HUES6 (cell line): ENCODE data around the gene GIGYF1.

Experiments
- H3K27ac ChIP-seq: 2 replicates; pipeline ENCODE4 v1.7.0; 2013; ENCODE audit warnings: low read depth, mild to moderate bottlenecking, low read length, inconsistent platforms
- H3K27me3 ChIP-seq: 2 replicates; pipeline ENCODE4 v1.6.1; 2013; ENCODE audit warnings: low read length; ENCODE audit not compliant: control insufficient read depth, insufficient read depth
- H3K36me3 ChIP-seq: 2 replicates; pipeline ENCODE4 v1.6.1; 2013; ENCODE audit warnings: low read length; ENCODE audit not compliant: control insufficient read depth, insufficient read depth
- H3K4me1 ChIP-seq: 2 replicates; pipeline ENCODE4 v1.6.1; 2013; ENCODE audit warnings: low read length; ENCODE audit not compliant: control insufficient read depth, insufficient read depth
- H3K4me3 ChIP-seq: 2 replicates; pipeline ENCODE4 v1.5.1; 2013; ENCODE audit warnings: low read depth, low read length
- H3K9ac ChIP-seq: one replicate; pipeline ENCODE4 v1.6.1; 2013; ENCODE audit warnings: mild to moderate bottlenecking, low read length
- H3K9me3 ChIP-seq: 2 replicates; pipeline ENCODE4 v1.6.1; 2013; ENCODE audit warnings: low read depth, low read length; ENCODE audit not compliant: control insufficient read depth, insufficient read depth

The GIGYF1 gene

DNA sequence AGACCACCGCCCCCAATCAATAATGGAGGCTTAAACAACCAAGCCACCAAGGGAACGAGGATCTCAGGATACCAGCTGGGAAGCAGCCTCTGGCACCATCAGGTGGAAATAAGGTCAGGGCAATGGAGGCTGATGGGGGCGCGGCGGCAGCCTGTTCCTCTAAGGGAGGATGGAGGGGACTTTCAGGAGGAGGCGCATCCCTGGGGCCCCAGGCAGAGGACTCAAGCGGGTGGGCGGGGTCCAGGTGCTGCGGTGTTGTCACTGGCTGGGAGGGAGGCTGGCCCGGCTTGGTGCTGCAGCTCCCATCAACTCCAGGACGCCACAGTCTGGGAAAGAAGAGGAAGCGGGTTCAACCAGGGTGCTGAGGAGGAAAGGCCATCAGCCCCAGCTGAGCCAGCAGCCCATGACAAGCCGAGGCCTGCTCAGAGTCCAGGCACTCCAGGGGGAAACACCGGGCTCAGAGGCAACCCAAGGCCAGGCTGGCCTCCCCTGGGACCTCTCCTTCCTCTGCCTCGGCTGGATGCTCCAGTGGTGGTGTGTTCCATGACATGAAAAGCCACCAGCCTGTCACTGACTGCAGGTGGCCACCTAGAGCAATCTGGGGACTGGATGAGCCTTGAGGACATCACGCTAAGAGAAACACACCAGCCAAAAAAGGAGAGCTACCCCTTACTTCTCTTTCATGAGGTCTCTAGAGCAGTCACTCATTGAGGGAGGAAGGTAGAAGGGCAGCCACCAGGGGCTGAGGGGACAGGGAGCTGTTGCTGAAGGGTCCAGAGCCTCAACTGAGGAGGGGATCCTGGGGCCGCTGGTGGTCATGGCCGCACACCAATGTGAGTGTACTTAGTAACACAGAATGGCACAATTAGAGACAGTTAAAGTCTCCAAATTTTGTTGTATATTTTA lies 4.6 kb downstream of the GIGYF1 start:
- Histone ChIP-seq H3K27ac (no peak overlapping the region), H3K9me3 (no peaks in the 10 kb centered on the region), H3K36me3 (peaks cover 58% of the 10 kb centered on the region), H3K4me3 (no peak overlapping the region), H3K9ac (no peak overlapping the region), H3K4me1 (peaks cover 22% of the 10 kb centered on the region), H3K27me3 (no peaks in the 10 kb centered on the region)

- no peak overlapping the region for H3K27ac ChIP-seq
- H3K9ac ChIP-seq, result no peak overlapping the region
- H3K27me3 ChIP-seq, result no peaks in the 10 kb centered on the region
- H3K36me3 ChIP-seq, result peaks cover 69% of the 10 kb centered on the region
- no peak overlapping the region for H3K4me3 ChIP-seq
- peaks cover 22% of the 10 kb centered on the region for H3K4me1 ChIP-seq
- no peaks in the 10 kb centered on the region for H3K9me3 ChIP-seq
Measured at GRCh38 chr7:100688326-100688860, 5.7 kb downstream of the GIGYF1 start.

GRCh38 chr7:100687751-100688300 lies 6.2 kb downstream of the GIGYF1 start:
- H3K4me3 ChIP-seq, result no peak overlapping the region
- H3K9ac ChIP-seq, result no peak overlapping the region
- no peaks in the 10 kb centered on the region for H3K9me3 ChIP-seq
- peaks cover 20% of the 10 kb centered on the region for H3K4me1 ChIP-seq
- H3K27ac ChIP-seq, result no peak overlapping the region
- no peaks in the 10 kb centered on the region for H3K27me3 ChIP-seq
- peaks cover 74% of the 10 kb centered on the region for H3K36me3 ChIP-seq

DNA sequence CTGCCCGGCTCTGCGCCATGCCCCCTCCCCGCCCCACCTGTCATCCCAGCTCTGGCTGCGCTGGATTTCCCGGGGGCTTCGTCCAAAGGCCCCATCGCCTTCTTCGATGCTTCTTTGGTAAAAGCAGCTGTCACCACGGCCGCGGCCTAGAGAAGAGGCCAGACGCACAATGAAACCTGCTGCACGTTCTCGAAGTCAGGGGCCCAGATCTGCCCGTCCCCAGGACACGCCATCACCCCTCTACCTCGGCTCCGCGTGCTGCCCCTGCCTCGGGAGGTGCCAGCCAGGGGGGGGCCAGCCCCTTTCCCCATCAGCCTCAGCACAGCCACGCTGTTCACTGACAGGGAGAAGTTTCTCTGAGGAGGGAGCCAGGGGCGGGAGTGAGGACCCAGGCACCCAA lies 6.8 kb downstream of the GIGYF1 start:
- Histone ChIP-seq H3K9ac (no peak overlapping the region), H3K4me3 (no peak overlapping the region), H3K9me3 (no peaks in the 10 kb centered on the region), H3K4me1 (peaks cover 19% of the 10 kb centered on the region), H3K36me3 (peaks cover 80% of the 10 kb centered on the region), H3K27ac (no peak overlapping the region), H3K27me3 (no peaks in the 10 kb centered on the region)

- no peak overlapping the region for H3K4me3 ChIP-seq
- no peak overlapping the region for H3K27ac ChIP-seq
- H3K27me3 ChIP-seq, result no peaks in the 10 kb centered on the region
- H3K4me1 ChIP-seq, result peaks cover 19% of the 10 kb centered on the region
- no peak overlapping the region for H3K9ac ChIP-seq
- H3K36me3 ChIP-seq, result peaks cover 84% of the 10 kb centered on the region
- H3K9me3 ChIP-seq, result no peaks in the 10 kb centered on the region
Measured at GRCh38 chr7:100686822-100687211, 7.2 kb downstream of the GIGYF1 start.

DNA sequence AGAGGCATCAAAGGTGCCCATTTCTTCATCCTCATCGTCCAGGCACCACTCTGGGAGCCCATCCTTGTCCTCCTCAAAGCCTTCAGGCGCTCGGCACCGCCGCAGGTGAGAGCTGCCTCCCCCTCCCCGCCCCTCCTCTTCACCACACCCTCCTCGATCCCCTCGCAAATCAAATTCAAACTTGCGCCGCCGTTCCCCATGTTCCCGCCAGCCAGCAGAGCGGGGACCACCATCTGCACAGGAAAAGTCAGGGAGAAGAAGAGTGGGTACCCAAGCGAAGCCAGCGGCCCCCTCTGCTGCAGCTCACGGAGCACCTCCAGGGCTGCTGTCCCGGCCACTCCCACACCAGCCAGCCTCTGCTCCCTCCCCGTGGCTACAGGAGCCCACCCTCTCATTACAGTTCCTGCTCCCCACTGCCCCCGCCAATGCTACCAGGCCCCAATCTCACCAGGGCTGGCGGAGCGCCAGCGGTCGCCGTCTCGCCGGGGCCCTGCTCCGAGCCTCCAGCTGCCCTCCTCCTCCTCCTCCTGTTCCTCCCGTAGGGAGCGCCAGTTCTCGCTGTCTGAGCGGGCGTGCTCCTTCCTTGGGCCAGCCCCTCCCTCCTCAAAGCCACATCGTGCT lies 7.7 kb downstream of the GIGYF1 start:
- H3K4me3 ChIP-seq, result no peak overlapping the region
- H3K27me3 ChIP-seq, result no peaks in the 10 kb centered on the region
- peaks cover 89% of the 10 kb centered on the region for H3K36me3 ChIP-seq
- H3K4me1 ChIP-seq, result peaks cover 17% of the 10 kb centered on the region; the same call in 1 of the 2 replicates
- H3K9me3 ChIP-seq, result no peaks in the 10 kb centered on the region
- H3K27ac ChIP-seq, result no peak overlapping the region
- no peak overlapping the region for H3K9ac ChIP-seq

DNA sequence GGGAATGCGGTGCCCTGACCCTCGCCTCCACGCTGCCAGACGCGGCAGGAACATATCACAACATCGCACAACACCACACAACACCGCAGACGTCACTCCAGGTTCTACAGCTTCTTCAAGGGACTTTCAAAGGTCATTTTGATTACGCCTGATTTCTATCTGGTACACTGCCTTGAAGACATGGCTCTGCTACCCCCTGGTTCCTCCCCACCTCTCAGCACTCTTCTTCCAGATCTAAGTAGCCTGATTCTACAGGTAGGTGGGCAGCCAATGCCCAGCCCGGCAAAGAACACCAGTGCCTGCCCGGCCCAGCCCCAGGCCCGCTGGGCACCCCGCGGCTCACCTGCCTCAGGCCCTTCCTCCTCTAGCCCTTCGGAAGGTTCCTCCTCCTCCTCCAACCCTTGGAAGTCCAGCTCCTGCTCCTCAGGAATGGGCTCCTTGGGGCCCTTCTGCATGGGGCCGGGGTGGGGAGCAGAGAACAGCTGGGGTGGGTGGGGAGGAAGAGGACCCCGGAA lies 8.4 kb downstream of the GIGYF1 start:
- Histone ChIP-seq H3K9ac (no peak overlapping the region), H3K36me3 (peaks cover 90% of the 10 kb centered on the region), H3K27me3 (no peaks in the 10 kb centered on the region), H3K9me3 (no peaks in the 10 kb centered on the region), H3K4me1 (peaks cover 14% of the 10 kb centered on the region; the same call in 1 of the 2 replicates), H3K4me3 (no peak overlapping the region), H3K27ac (no peak overlapping the region)

DNA sequence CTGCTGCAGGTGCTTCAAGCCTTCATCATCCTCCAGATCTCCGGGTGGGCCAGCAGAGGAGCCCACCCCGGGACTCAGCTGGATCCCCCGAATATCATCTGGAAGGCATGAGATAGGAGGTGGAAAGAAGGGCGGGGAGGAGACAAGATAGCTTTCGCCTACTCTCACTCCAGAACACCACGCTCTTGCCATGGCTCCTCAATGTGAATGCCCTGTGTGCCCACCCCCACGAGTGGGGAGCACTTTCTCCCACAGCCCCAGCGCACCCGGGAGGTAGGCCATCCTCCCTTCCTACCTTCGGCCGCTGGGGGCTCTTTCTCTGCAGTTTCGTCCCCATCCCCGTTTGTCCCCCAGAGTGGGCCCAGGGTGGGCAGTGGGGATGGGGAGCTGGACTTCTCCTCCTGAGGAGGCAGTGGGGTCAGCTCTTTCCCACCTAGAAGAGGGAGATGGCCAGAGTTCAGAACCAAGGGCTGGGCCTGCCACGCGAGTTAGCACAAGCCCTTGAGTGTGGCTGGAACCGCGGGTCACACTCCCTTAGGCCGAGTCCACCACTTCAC lies 8.9 kb downstream of the GIGYF1 start:
- H3K27ac ChIP-seq, result no peak overlapping the region
- H3K36me3 ChIP-seq, result peaks cover 95% of the 10 kb centered on the region
- H3K4me3 ChIP-seq, result no peak overlapping the region
- H3K27me3 ChIP-seq, result no peaks in the 10 kb centered on the region
- no peak overlapping the region for H3K9ac ChIP-seq
- peaks cover 19% of the 10 kb centered on the region; the same call in 1 of the 2 replicates for H3K4me1 ChIP-seq
- no peaks in the 10 kb centered on the region for H3K9me3 ChIP-seq

DNA sequence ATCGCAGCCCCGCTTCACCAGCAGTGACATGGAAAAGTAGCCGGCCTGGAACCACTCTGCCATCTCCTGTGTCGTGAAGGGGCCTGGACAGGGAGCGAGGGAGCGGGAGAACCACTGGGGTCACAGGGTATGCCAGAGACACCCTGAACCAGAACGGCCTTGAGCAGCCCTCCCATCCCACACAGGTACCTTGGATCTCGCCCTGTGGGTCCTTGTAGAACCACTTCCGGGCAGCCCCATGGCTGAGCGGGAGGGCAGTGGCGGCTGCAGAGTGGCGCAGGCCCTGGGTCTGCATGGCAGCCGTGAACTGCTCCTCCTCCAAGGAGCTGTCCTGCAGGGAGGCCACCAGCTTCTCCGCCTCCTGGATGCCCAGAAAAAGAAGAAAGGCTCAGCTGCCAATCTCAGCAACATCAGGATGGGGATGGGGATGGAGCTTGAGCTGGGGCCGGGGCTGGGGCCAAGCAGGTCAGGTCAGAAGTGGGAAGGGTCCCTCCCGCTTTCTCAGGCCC lies 9.5 kb downstream of the GIGYF1 start:
- no peaks in the 10 kb centered on the region for H3K9me3 ChIP-seq
- no peak overlapping the region for H3K9ac ChIP-seq
- no peak overlapping the region for H3K4me3 ChIP-seq
- no peak overlapping the region for H3K27ac ChIP-seq
- peaks cover 19% of the 10 kb centered on the region; the same call in 1 of the 2 replicates for H3K4me1 ChIP-seq
- H3K36me3 ChIP-seq, result peaks cover 96% of the 10 kb centered on the region
- no peaks in the 10 kb centered on the region for H3K27me3 ChIP-seq

GRCh38 chr7:100683659-100684533 lies 10.2 kb downstream of the GIGYF1 start:
- Histone ChIP-seq H3K4me1 (peaks cover 19% of the 10 kb centered on the region), H3K36me3 (peaks cover 95% of the 10 kb centered on the region), H3K9me3 (no peaks in the 10 kb centered on the region), H3K9ac (no peak overlapping the region), H3K27ac (no peak overlapping the region), H3K27me3 (no peaks in the 10 kb centered on the region), H3K4me3 (no peak overlapping the region)
